CD4-positive, alpha-beta T cell treated with Interleukin-17A for 4 hours (primary cell): ENCODE results near the gene GALNT15.

Experiments used
- DNase-seq: peaks from one replicate; pipeline ENCODE4 v3.0.0-alpha.2; 2020; ENCODE audit warnings: mixed read lengths

GALNT15 gene

GRCh38 chr3:16257309-16257708 is 82.8 kb downstream of the GALNT15 start:
- DNase-seq = no peak

GRCh38 chr3:16258177-16258576 is 83.7 kb downstream of the GALNT15 start:
- DNase-seq = no peak

GRCh38 chr3:16258866-16259265 is 84.4 kb downstream of the GALNT15 start:
- no peak for DNase-seq

- DNase-seq = no peak
These were observed 85.6 kb downstream of the GALNT15 start for GRCh38 chr3:16260046-16260445.

- DNase-seq = no peak
These were observed 87.7 kb downstream of the GALNT15 start for GRCh38 chr3:16262174-16262573.

- no peak for DNase-seq
These were observed 89.8 kb downstream of the GALNT15 start for GRCh38 chr3:16264174-16264707.

- DNase-seq = peak; percentile 99
These were observed 90.4 kb downstream of the GALNT15 start, which contains the start of the genes DPH3 and OXNAD1 for GRCh38 chr3:16264708-16265454. Gene DPH3 (minus strand): TSS chr3:16264943. CDS start chr3:16264876, 67 bp downstream. Gene OXNAD1 (plus strand): TSS chr3:16265212. CDS start chr3:16270953, 5,741 bp downstream.

GRCh38 chr3:16265455-16265786 is 90.9 kb downstream of the GALNT15 start:
- DNase-seq = no peak

GRCh38 chr3:16266714-16267113 is 92.2 kb downstream of the GALNT15 start:
- no peak for DNase-seq

- no peak for DNase-seq
These were observed 96.4 kb downstream of the GALNT15 start for GRCh38 chr3:16270855-16271254.

GRCh38 chr3:16272588-16272987 is 98.1 kb downstream of the GALNT15 start:
- no peak for DNase-seq

GRCh38 chr3:16273867-16274266 is 99.4 kb downstream of the GALNT15 start:
- no peak for DNase-seq

GRCh38 chr3:16277471-16277870 is 103.0 kb downstream of the GALNT15 start:
- DNase-seq = no peak

- DNase-seq = no peak
These were observed 104.7 kb downstream of the GALNT15 start for GRCh38 chr3:16279010-16279801.

GRCh38 chr3:16280671-16281070 is 106.2 kb downstream of the GALNT15 start:
- no peak for DNase-seq
